ENCODE results near the gene PCDHAC2.

PCDHAC2 gene

GRCh38 chr5:140927228-140927573, 39.1 kb upstream of the PCDHAC2 start:
- peak overlapping the region; percentile 46 for H3K4me3 ChIP-seq (ENCODE audit: severe bottlenecking)
- no peak overlapping the region for H3K27ac ChIP-seq (ENCODE audit: poor library complexity, severe bottlenecking)
- H3K9me3 ChIP-seq (ENCODE audit: severe bottlenecking): no peaks in the 10 kb centered on the region
- TF ChIP-seq CTCF (IDR thresholded peaks at IDR 0.05; ENCODE audit: poor library complexity, severe bottlenecking): no peak
- DNase-seq (ENCODE audit: low spot score) (no peak), ATAC-seq (ENCODE audit: low read depth) (peak; percentile 8)
- H3K27me3 ChIP-seq (ENCODE audit: insufficient read depth, poor library complexity, severe bottlenecking): peaks cover 6% of the 10 kb centered on the region
- H3K36me3 ChIP-seq (ENCODE audit: low read depth): no peaks in the 10 kb centered on the region
- peaks cover 2% of the 10 kb centered on the region for H3K4me1 ChIP-seq (ENCODE audit: insufficient read depth, poor library complexity, severe bottlenecking)

- Histone ChIP-seq H3K27me3 (ENCODE audit: insufficient read depth, poor library complexity, severe bottlenecking) (no peaks in the 10 kb centered on the region), H3K4me1 (ENCODE audit: insufficient read depth, poor library complexity, severe bottlenecking) (peaks cover 6% of the 10 kb centered on the region), H3K9me3 (ENCODE audit: severe bottlenecking) (no peaks in the 10 kb centered on the region), H3K27ac (ENCODE audit: poor library complexity, severe bottlenecking) (no peak overlapping the region), H3K36me3 (ENCODE audit: low read depth) (no peaks in the 10 kb centered on the region), H3K4me3 (ENCODE audit: severe bottlenecking) (no peak overlapping the region)
- TF ChIP-seq CTCF (IDR thresholded peaks at IDR 0.05; ENCODE audit: poor library complexity, severe bottlenecking): no peak
- no peak for DNase-seq (ENCODE audit: low spot score)
- ATAC-seq (ENCODE audit: low read depth): no peak
Measured at GRCh38 chr5:140934964-140935606, 31.2 kb upstream of the PCDHAC2 start.

- Histone ChIP-seq H3K4me3 (ENCODE audit: severe bottlenecking) (no peak overlapping the region), H3K27me3 (ENCODE audit: insufficient read depth, poor library complexity, severe bottlenecking) (no peaks in the 10 kb centered on the region), H3K4me1 (ENCODE audit: insufficient read depth, poor library complexity, severe bottlenecking) (peaks cover 17% of the 10 kb centered on the region), H3K9me3 (ENCODE audit: severe bottlenecking) (peaks cover 2% of the 10 kb centered on the region), H3K36me3 (ENCODE audit: low read depth) (no peaks in the 10 kb centered on the region), H3K27ac (ENCODE audit: poor library complexity, severe bottlenecking) (no peak overlapping the region)
- DNase-seq (ENCODE audit: low spot score) (no peak), ATAC-seq (ENCODE audit: low read depth) (peak; percentile 62; the same call in 1 of the 3 replicates)
- TF ChIP-seq CTCF (IDR thresholded peaks at IDR 0.05; ENCODE audit: poor library complexity, severe bottlenecking): no peak
Measured at GRCh38 chr5:140946578-140946977, 19.7 kb upstream of the PCDHAC2 start.

GRCh38 chr5:140951636-140952035, 14.6 kb upstream of the PCDHAC2 start:
- Histone ChIP-seq H3K4me1 (ENCODE audit: insufficient read depth, poor library complexity, severe bottlenecking) (peaks cover 17% of the 10 kb centered on the region), H3K27ac (ENCODE audit: poor library complexity, severe bottlenecking) (no peak overlapping the region), H3K9me3 (ENCODE audit: severe bottlenecking) (no peaks in the 10 kb centered on the region), H3K36me3 (ENCODE audit: low read depth) (no peaks in the 10 kb centered on the region), H3K4me3 (ENCODE audit: severe bottlenecking) (no peak overlapping the region), H3K27me3 (ENCODE audit: insufficient read depth, poor library complexity, severe bottlenecking) (no peaks in the 10 kb centered on the region)
- DNase-seq (ENCODE audit: low spot score): no peak
- no peak for ATAC-seq (ENCODE audit: low read depth)
- no peak for TF ChIP-seq CTCF (IDR thresholded peaks at IDR 0.05; ENCODE audit: poor library complexity, severe bottlenecking)

GRCh38 chr5:140953234-140953633, 13.0 kb upstream of the PCDHAC2 start:
- no peak for TF ChIP-seq CTCF (IDR thresholded peaks at IDR 0.05; ENCODE audit: poor library complexity, severe bottlenecking)
- ATAC-seq (ENCODE audit: low read depth): no peak
- Histone ChIP-seq H3K27me3 (ENCODE audit: insufficient read depth, poor library complexity, severe bottlenecking) (no peaks in the 10 kb centered on the region), H3K4me3 (ENCODE audit: severe bottlenecking) (no peak overlapping the region), H3K36me3 (ENCODE audit: low read depth) (no peaks in the 10 kb centered on the region), H3K4me1 (ENCODE audit: insufficient read depth, poor library complexity, severe bottlenecking) (peaks cover 12% of the 10 kb centered on the region), H3K27ac (ENCODE audit: poor library complexity, severe bottlenecking) (no peak overlapping the region), H3K9me3 (ENCODE audit: severe bottlenecking) (no peaks in the 10 kb centered on the region)
- no peak for DNase-seq (ENCODE audit: low spot score)
